Endothelial cell of umbilical vein (primary cell): ENCODE measurements around the gene RAPGEF3. TPM values are rescaled to one million over a fixed set of nuclear protein-coding genes. Genes with fewer than 3 reads are reported as not detected.

ENCODE experiments used
- BruUV-seq: library from RNA; stranded (reverse); fragments of 400-500 nt; replicated peaks from 2 replicates; lab custom pipeline; 2021; lab: Mats Ljungman, UMichigan
- CTCF ChIA-PET: fragments of 300-600, 350-600 bp; sonication (Branson Sonifier 250); formaldehyde crosslinking; loops from one replicate; lab custom pipeline; 2021; ENCODE audit warnings: antibody characterized with exemption, inconsistent platforms; lab: Charles Lee
- POLR2A ChIA-PET: fragments of 300-600, 350-600 bp; sonication (Branson Sonifier 250); formaldehyde crosslinking; loops from one replicate; lab custom pipeline; 2021; ENCODE audit warnings: antibody characterized with exemption, inconsistent platforms; lab: Charles Lee
- DNase-seq: peaks from one replicate; pipeline ENCODE4 v3.0.0-alpha.2; 2011; ENCODE audit warnings: low read depth, low spot score
- FAIRE-seq: peaks from 2 replicates; lab custom pipeline; 2011; peaks lifted over from hg19 to GRCh38; lab: Jason Lieb, UNC
- H2AFZ ChIP-seq: 2 replicates; pipeline ENCODE4 v1.6.0; 2012; ENCODE audit warnings: low read depth, low read length, control low read depth, inconsistent platforms
- H3K27ac ChIP-seq: 2 replicates; pipeline ENCODE4 v1.5.1; 2011; ENCODE audit warnings: low read depth, mild to moderate bottlenecking, control low read depth, low read length, moderate library complexity; ENCODE audit not compliant: insufficient read depth
- H3K27me3 ChIP-seq, 2 experiments: 2 replicates each; pipeline versions ENCODE4 v1.6.0 to v1.6.1; 2011; ENCODE audit warnings: low read length in 2 of 2, mixed read lengths in 1 of 2; ENCODE audit not compliant: control insufficient read depth in 2 of 2, insufficient read depth in 2 of 2
- H3K36me3 ChIP-seq, 2 experiments: 2 replicates in 1 of 2; 3 replicates in 1 of 2; pipeline ENCODE4 v1.5.1; 2011; ENCODE audit warnings: low read length in 2 of 2, mild to moderate bottlenecking in 1 of 2, moderate library complexity in 1 of 2; ENCODE audit not compliant: control insufficient read depth in 2 of 2, insufficient read depth in 2 of 2; ENCODE audit errors: extremely low read depth in 1 of 2
- H3K4me1 ChIP-seq: 3 replicates; pipeline ENCODE4 v1.5.1; 2011; ENCODE audit warnings: mild to moderate bottlenecking, low read length; ENCODE audit not compliant: control insufficient read depth, insufficient read depth; ENCODE audit errors: extremely low read depth
- H3K4me2 ChIP-seq: 2 replicates; pipeline ENCODE4 v1.6.1; 2011; ENCODE audit warnings: low read length, control low read depth, mixed read lengths; ENCODE audit not compliant: insufficient read depth
- H3K4me3 ChIP-seq, 3 experiments: fragments of 200-600 bp in 1 of 3; sonication (generic), shearing (Covaris generic) in 1 of 3; replicated peaks in 1 of 3; 2 replicates each; pipeline ENCODE4 v1.5.1; 2011 to 2016; ENCODE audit warnings: control low read depth in 3 of 3, low read length in 3 of 3, mild to moderate bottlenecking in 2 of 3, inconsistent platforms in 1 of 3, low read depth in 1 of 3, moderate library complexity in 1 of 3; ENCODE audit not compliant: insufficient read depth in 1 of 3
- H3K79me2 ChIP-seq: 2 replicates; pipeline ENCODE4 v1.6.0; 2012; ENCODE audit warnings: low read length, inconsistent platforms; ENCODE audit not compliant: control insufficient read depth, insufficient read depth
- H3K9ac ChIP-seq: replicated peaks from 2 replicates; pipeline ENCODE3; 2011; ENCODE audit warnings: low read length, control low read depth; ENCODE audit not compliant: insufficient read depth; ENCODE audit errors: extremely low read depth
- H3K9me1 ChIP-seq: replicated peaks from 3 replicates; pipeline ENCODE4 v1.6.0; 2011; ENCODE audit warnings: mild to moderate bottlenecking, low read length; ENCODE audit not compliant: control insufficient read depth, insufficient read depth; ENCODE audit errors: extremely low read depth
- H3K9me3 ChIP-seq: replicated peaks from 2 replicates; pipeline ENCODE4 v1.5.1; 2012; ENCODE audit warnings: low read length, inconsistent platforms; ENCODE audit not compliant: control insufficient read depth, insufficient read depth
- H4K20me1 ChIP-seq: replicated peaks from 2 replicates; pipeline ENCODE3; 2011; ENCODE audit warnings: mild to moderate bottlenecking, low read length; ENCODE audit not compliant: control insufficient read depth, insufficient read depth; ENCODE audit errors: extremely low read depth
- EZH2 ChIP-seq: IDR thresholded peaks from 2 replicates; pipeline ENCODE4 v1.6.1; 2012; ENCODE audit warnings: borderline replicate concordance, low read depth, mild to moderate bottlenecking, moderate library complexity, low read length, inconsistent platforms; ENCODE audit not compliant: severe bottlenecking
- FOS ChIP-seq: IDR thresholded peaks from 2 replicates; pipeline ENCODE4 v1.6.1; 2011; ENCODE audit warnings: mild to moderate bottlenecking, low read length, moderate library complexity, borderline replicate concordance; ENCODE audit not compliant: insufficient read depth
- GATA2 ChIP-seq: IDR thresholded peaks from 2 replicates; pipeline ENCODE4 v1.7.0; 2011; ENCODE audit warnings: low read depth, mild to moderate bottlenecking, moderate library complexity, mixed read lengths, low read length; ENCODE audit not compliant: insufficient read length, insufficient read depth
- JUN ChIP-seq: IDR thresholded peaks from 2 replicates; pipeline ENCODE4 v1.6.1; 2011; ENCODE audit warnings: borderline replicate concordance, low read depth; ENCODE audit not compliant: insufficient read length, insufficient read depth
- MYC ChIP-seq: IDR thresholded peaks from one replicate; pipeline ENCODE4 v1.6.1; 2011; ENCODE audit warnings: mild to moderate bottlenecking, low read depth, low read length
- POLR2A ChIP-seq: IDR thresholded peaks from 2 replicates; pipeline ENCODE4 v1.6.1; 2012; ENCODE audit warnings: low read depth, mild to moderate bottlenecking, control low read depth, low read length
- POLR2AphosphoS5 ChIP-seq: IDR thresholded peaks from 2 replicates; pipeline ENCODE4 v1.6.1; 2012; ENCODE audit warnings: low read depth, mild to moderate bottlenecking, control low read depth, low read length, moderate library complexity; ENCODE audit not compliant: insufficient read depth
- dilution Hi-C: fragments of 300-500 bp; cut with MboI; formaldehyde crosslinking; loops from one replicate; pipeline ENCODE4 v1.15.0; 2019; ENCODE audit warnings: low sequenced_read_pairs; ENCODE audit not compliant: extremely low pct_ligation_motif_present
- intact Hi-C: fragments of 100-400 bp; cut with micrococcal nuclease; formaldehyde crosslinking; loops from one replicate; pipeline ENCODE4 v1.10.0; 2022
- polyA plus RNA-seq, 4 experiments: library from polyadenylated mRNA; depleted of rRNA in 3 of 4; stranded (reverse) in 3 of 4; unstranded in 1 of 4; fragments of >200 nt; gene quantifications; 2 replicates each; pipeline versions ENCODE4 v1.2.1 to v1.2.3, GENCODE V29; 2011 to 2012; ENCODE audit warnings: missing spikeins in 1 of 4
- total RNA-seq: library from RNA; stranded (reverse); gene quantifications from 2 replicates; pipeline ENCODE4 v1.2.3, GENCODE V29; 2021
- TF ChIP-seq, protein P1 (sequence below): IDR thresholded peaks from 2 replicates; pipeline ENCODE4 v1.6.1; 2011; ENCODE audit not compliant: insufficient read depth, insufficient read length
- TF ChIP-seq, protein P2 (sequence below), 2 donors: IDR thresholded peaks; 1 replicate in 1 of 2; 2 replicates in 1 of 2; pipeline ENCODE4 v1.5.1; 2011; ENCODE audit warnings: low read length in 2 of 2, mild to moderate bottlenecking in 2 of 2, moderate library complexity in 2 of 2, control low read depth in 1 of 2, inconsistent platforms in 1 of 2, low read depth in 1 of 2; ENCODE audit not compliant: insufficient read depth in 1 of 2; ENCODE audit errors: extremely low read depth in 1 of 2

Gene RAPGEF3
- total and polyA plus RNA-seq, 2 donors (not counting 3 experiments of a cell fraction or from before 2014, with no cell fraction given) = 34.5 to 55.1 TPM

DNA sequence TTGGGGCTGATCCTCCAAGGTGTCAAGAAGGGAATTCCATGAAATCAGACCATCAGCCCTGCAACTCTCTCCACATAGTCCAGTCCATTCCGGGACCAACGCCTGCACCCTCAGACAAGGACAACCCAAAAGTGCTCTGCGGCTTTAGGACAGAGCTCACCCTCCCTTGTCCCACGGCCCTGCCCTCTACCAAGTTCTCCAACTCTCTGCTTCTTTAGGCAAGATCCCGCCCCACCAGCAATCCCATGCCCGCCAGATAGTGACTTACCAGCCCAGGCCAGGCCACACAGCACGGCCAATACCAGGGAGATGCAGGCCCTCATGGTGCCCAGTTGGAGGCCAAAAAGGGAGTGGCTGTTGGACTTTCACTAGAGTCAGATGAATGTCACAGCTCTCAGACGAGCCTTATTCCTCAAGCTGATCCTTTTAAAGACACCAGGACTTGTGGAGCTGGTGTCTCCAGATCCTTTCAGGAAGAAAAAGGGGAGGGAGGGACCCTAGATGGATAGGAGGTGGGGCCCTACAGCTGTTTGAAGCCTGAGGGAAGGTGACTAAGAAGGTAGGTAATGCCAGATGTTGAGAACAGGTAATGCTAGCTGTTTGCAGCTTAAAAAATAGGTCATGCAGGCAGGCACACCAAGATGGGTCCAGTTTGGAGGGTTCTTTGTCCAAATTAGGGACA, 33.4 kb downstream of the RAPGEF3 start, which contains the start of gene ENDOU:
Gene ENDOU, minus strand, starts transcription at position 400 of the 682 bp plus-strand sequence. Its CDS starts 77 bp downstream, at position 323.
- no peaks in the 10 kb centered on the region for H3K79me2 ChIP-seq
- no peaks in the 10 kb centered on the region for H4K20me1 ChIP-seq
- H2AFZ ChIP-seq = no peak within 1 kb of the TSS
- dilution Hi-C loops (no loop called here), intact Hi-C loops (no loop called here)
- no peak for FAIRE-seq
- H3K27ac ChIP-seq = no peak within 1 kb of the TSS
- ChIA-PET POLR2A (no interaction called here), CTCF (interaction anchor here (0.8 to 3.4 kb wide), 4 partner anchors 10 to 114 kb away, joined by 4 to 15 read pairs (median 6); no protein-coding TSS in a partner anchor)
- H3K9me1 ChIP-seq = no peaks in the 10 kb centered on the region
- H3K27me3 ChIP-seq = no peaks in the 10 kb centered on the region
- no peak within 1 kb of the TSS for H3K4me2 ChIP-seq
- H3K36me3 ChIP-seq = no peaks in the 10 kb centered on the region
- no peaks in the 10 kb centered on the region for H3K9me3 ChIP-seq
- H3K4me1 ChIP-seq = no peaks in the 10 kb centered on the region
- no TSS peak for BruUV-seq
- TF ChIP-seq MYC (no peak), GATA2 (no peak), POLR2A (no peak), POLR2AphosphoS5 (no peak), EZH2 (no peak), FOS (no peak), JUN (no peak)
- TF ChIP-seq, protein P1, sequence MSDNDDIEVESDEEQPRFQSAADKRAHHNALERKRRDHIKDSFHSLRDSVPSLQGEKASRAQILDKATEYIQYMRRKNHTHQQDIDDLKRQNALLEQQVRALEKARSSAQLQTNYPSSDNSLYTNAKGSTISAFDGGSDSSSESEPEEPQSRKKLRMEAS = no peak
- TF ChIP-seq, protein P2, sequence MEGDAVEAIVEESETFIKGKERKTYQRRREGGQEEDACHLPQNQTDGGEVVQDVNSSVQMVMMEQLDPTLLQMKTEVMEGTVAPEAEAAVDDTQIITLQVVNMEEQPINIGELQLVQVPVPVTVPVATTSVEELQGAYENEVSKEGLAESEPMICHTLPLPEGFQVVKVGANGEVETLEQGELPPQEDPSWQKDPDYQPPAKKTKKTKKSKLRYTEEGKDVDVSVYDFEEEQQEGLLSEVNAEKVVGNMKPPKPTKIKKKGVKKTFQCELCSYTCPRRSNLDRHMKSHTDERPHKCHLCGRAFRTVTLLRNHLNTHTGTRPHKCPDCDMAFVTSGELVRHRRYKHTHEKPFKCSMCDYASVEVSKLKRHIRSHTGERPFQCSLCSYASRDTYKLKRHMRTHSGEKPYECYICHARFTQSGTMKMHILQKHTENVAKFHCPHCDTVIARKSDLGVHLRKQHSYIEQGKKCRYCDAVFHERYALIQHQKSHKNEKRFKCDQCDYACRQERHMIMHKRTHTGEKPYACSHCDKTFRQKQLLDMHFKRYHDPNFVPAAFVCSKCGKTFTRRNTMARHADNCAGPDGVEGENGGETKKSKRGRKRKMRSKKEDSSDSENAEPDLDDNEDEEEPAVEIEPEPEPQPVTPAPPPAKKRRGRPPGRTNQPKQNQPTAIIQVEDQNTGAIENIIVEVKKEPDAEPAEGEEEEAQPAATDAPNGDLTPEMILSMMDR (IDR thresholded peaks at IDR 0.05; ENCODE audit: extremely low read depth in 1 of 2, insufficient read depth in 1 of 2, low read depth in 1 of 2, low read length in 2 of 2) = no peak
- no peak within 1 kb of the TSS for H3K4me3 ChIP-seq
- no peak for DNase-seq
- no peak within 1 kb of the TSS for H3K9ac ChIP-seq
